ENCODE data around the gene PPP2R3A. TPM values are rescaled to one million over a fixed set of nuclear protein-coding genes. Genes with fewer than 3 reads are reported as not detected.

Gene PPP2R3A
- polyA plus RNA-seq, 1 donor (not counting 4 experiments of a cell fraction or from before 2014, with no cell fraction given), result 11.1 TPM

GRCh38 chr3:136022529-136023263, 57.2 kb downstream of the PPP2R3A start:
- DNase-seq (ENCODE audit: low read depth, low spot score), result peak; percentile 35
- no peaks in the 10 kb centered on the region for H3K9me3 ChIP-seq (ENCODE audit: control insufficient read depth, low read depth, low read length)
- peaks cover 13% of the 10 kb centered on the region for H3K79me2 ChIP-seq (ENCODE audit: control insufficient read depth, insufficient read depth, low read length)
- no peaks in the 10 kb centered on the region for H3K27me3 ChIP-seq (ENCODE audit: control insufficient read depth, extremely low read depth, insufficient read depth, low read length)
- FAIRE-seq, result peak; percentile 76
- H2AFZ ChIP-seq (ENCODE audit: control insufficient read depth, low read length), result no peak overlapping the region
- H3K9ac ChIP-seq (ENCODE audit: control insufficient read depth, extremely low read depth, insufficient read depth, low read length), result no peak overlapping the region
- H3K36me3 ChIP-seq (ENCODE audit: control insufficient read depth in 2 of 2, extremely low read depth in 1 of 2, insufficient read depth in 2 of 2, low read length in 2 of 2), result peaks cover 3 to 4% of the 10 kb centered on the region in 2 experiments
- dilution Hi-C loops (cut with MboI; ENCODE audit: extremely low pct_ligation_motif_present, low sequenced_read_pairs), result no loop called here
- H3K4me1 ChIP-seq (ENCODE audit: control insufficient read depth, extremely low read depth, insufficient read depth, low read length), result peaks cover 25% of the 10 kb centered on the region
- H3K27ac ChIP-seq (ENCODE audit: control insufficient read depth, insufficient read depth, low read length), result no peak overlapping the region
- H3K9me1 ChIP-seq (ENCODE audit: control insufficient read depth, extremely low read depth, insufficient read depth, low read length), result no peaks in the 10 kb centered on the region
- TF ChIP-seq EZH2 (IDR thresholded peaks at IDR 0.05; ENCODE audit: low read length) (no peak), CTCF (optimal IDR thresholded peaks at IDR 0.05 in 1 of 3, IDR thresholded peaks at IDR 0.05 in 1 of 3, conservative IDR thresholded peaks at IDR 0.05 in 1 of 3; ENCODE audit: extremely low read depth in 1 of 3, insufficient read depth in 2 of 3, low read length in 3 of 3) (no peak)
- H4K20me1 ChIP-seq (ENCODE audit: control insufficient read depth, extremely low read depth, insufficient read depth, low read length), result no peaks in the 10 kb centered on the region
- no peak overlapping the region for H3K4me3 ChIP-seq (ENCODE audit: control insufficient read depth in 2 of 3, extremely low read depth in 1 of 3, insufficient read depth in 2 of 3, low read depth in 1 of 3, low read length in 3 of 3)
- peak overlapping the region; percentile 61 for H3K4me2 ChIP-seq (ENCODE audit: control insufficient read depth, extremely low read depth, insufficient read depth, low read depth, low read length)

- H4K20me1 ChIP-seq (ENCODE audit: control insufficient read depth, extremely low read depth, insufficient read depth, low read length), result no peaks in the 10 kb centered on the region
- dilution Hi-C loops (cut with MboI; ENCODE audit: extremely low pct_ligation_motif_present, low sequenced_read_pairs), result no loop called here
- no peak overlapping the region for H3K4me3 ChIP-seq (ENCODE audit: control insufficient read depth in 2 of 3, extremely low read depth in 1 of 3, insufficient read depth in 2 of 3, low read depth in 1 of 3, low read length in 3 of 3)
- H3K4me1 ChIP-seq (ENCODE audit: control insufficient read depth, extremely low read depth, insufficient read depth, low read length), result peaks cover 25% of the 10 kb centered on the region
- H3K9me3 ChIP-seq (ENCODE audit: control insufficient read depth, low read depth, low read length), result no peaks in the 10 kb centered on the region
- H3K27ac ChIP-seq (ENCODE audit: control insufficient read depth, insufficient read depth, low read length), result no peak overlapping the region
- H3K36me3 ChIP-seq (ENCODE audit: control insufficient read depth in 2 of 2, extremely low read depth in 1 of 2, insufficient read depth in 2 of 2, low read length in 2 of 2), result peaks cover 3 to 4% of the 10 kb centered on the region in 2 experiments
- TF ChIP-seq CTCF (optimal IDR thresholded peaks at IDR 0.05 in 1 of 3, IDR thresholded peaks at IDR 0.05 in 1 of 3, conservative IDR thresholded peaks at IDR 0.05 in 1 of 3; ENCODE audit: extremely low read depth in 1 of 3, insufficient read depth in 2 of 3, low read length in 3 of 3), result no peak
- no peak for TF ChIP-seq EZH2 (IDR thresholded peaks at IDR 0.05; ENCODE audit: low read length)
- peaks cover 13% of the 10 kb centered on the region for H3K79me2 ChIP-seq (ENCODE audit: control insufficient read depth, insufficient read depth, low read length)
- no peaks in the 10 kb centered on the region for H3K27me3 ChIP-seq (ENCODE audit: control insufficient read depth, extremely low read depth, insufficient read depth, low read length)
- no peak overlapping the region for H3K9ac ChIP-seq (ENCODE audit: control insufficient read depth, extremely low read depth, insufficient read depth, low read length)
- no peak for DNase-seq (ENCODE audit: low read depth, low spot score)
- no peak overlapping the region for H2AFZ ChIP-seq (ENCODE audit: control insufficient read depth, low read length)
- peak overlapping the region; percentile 61 for H3K4me2 ChIP-seq (ENCODE audit: control insufficient read depth, extremely low read depth, insufficient read depth, low read depth, low read length)
- H3K9me1 ChIP-seq (ENCODE audit: control insufficient read depth, extremely low read depth, insufficient read depth, low read length), result no peaks in the 10 kb centered on the region
- FAIRE-seq, result no peak
Measured at GRCh38 chr3:136023264-136023978, 57.9 kb downstream of the PPP2R3A start.
